Testis (tissue), 3 donors: ENCODE data around the gene ZNRD2. TPM values are rescaled to one million over a fixed set of nuclear protein-coding genes. Genes with fewer than 3 reads are reported as not detected.

Experiments used
- DNase-seq: peaks from one replicate; pipeline ENCODE4 v3.0.0-alpha.2; 2019
- H3K27ac ChIP-seq, 2 donors: fragments of 200-600 bp; sonication (generic); one replicate each; pipeline ENCODE4 v1.5.1; 2019
- H3K27me3 ChIP-seq: fragments of 200-600 bp; sonication (generic); one replicate; pipeline ENCODE4 v1.5.1; 2019
- H3K36me3 ChIP-seq: fragments of 200-600 bp; sonication (generic); one replicate; pipeline ENCODE4 v1.5.1; 2017; ENCODE audit warnings: low read depth; ENCODE audit errors: missing control alignments
- H3K4me1 ChIP-seq: fragments of 200-600 bp; sonication (generic); one replicate; pipeline ENCODE4 v1.5.1; 2019
- H3K4me3 ChIP-seq, 2 donors: fragments of 200-600 bp; sonication (generic); one replicate each; pipeline ENCODE4 v1.5.1; 2017 to 2019
- H3K9me3 ChIP-seq: fragments of 200-600 bp; sonication (generic); one replicate; pipeline ENCODE4 v1.5.1; 2017
- CTCF ChIP-seq, 3 experiments: fragments of 450-650 bp in 2 of 3; fragments of 200-600 bp in 1 of 3; sonication (generic) in 1 of 3; IDR thresholded peaks; one replicate each; pipeline ENCODE4 v1.5.1; 2016 to 2019; ENCODE audit warnings: antibody characterized with exemption in 3 of 3, mild to moderate bottlenecking in 2 of 3, moderate library complexity in 1 of 3
- POLR2A ChIP-seq: fragments of 450-650 bp; IDR thresholded peaks from one replicate; pipeline ENCODE4 v1.6.1; 2017; ENCODE audit warnings: antibody characterized with exemption, mild to moderate bottlenecking, moderate library complexity
- WGBS, 2 donors: methylation state at CpG; one replicate each; pipeline ENCODE4 v1.1.5; 2018; 5-methylcytosine and 5-hydroxymethylcytosine counted together
- intact Hi-C: fragments of 100-400 bp; cut with DNase I; formaldehyde crosslinking; loops from one replicate; pipeline ENCODE4 v1.15.1; 2023; ENCODE audit warnings: low total_unique reads
- polyA plus RNA-seq: library from polyadenylated mRNA; stranded (reverse); fragments of 350-450 nt; fragmentation: Illumina TruSeq; extraction: RNeasy Lipid Tissue Mini Kit (QIAGEN cat#74804); gene quantifications from one replicate; pipeline ENCODE4 v1.2.3, GENCODE V29; 2014; ENCODE audit warnings: low read depth, low replicate concordance; ENCODE audit not compliant: insufficient read depth
- total RNA-seq, 2 donors: library from RNA; depleted of rRNA; stranded (reverse); fragments of >200 nt; gene quantifications; one replicate each; pipeline ENCODE4 v1.2.3, GENCODE V29; 2016

ZNRD2 gene
- total and polyA plus RNA-seq, 3 donors from 2014 or later = 67.7 to 79.6 (median 77.6) TPM

GRCh38 chr11:65557280-65558001, 12.8 kb upstream of the ZNRD2 start:
- Histone ChIP-seq H3K27ac (peak overlapping the region; percentile 85 to 93), H3K9me3 (no peaks in the 10 kb centered on the region), H3K36me3 (no peaks in the 10 kb centered on the region), H3K4me1 (peaks cover 40% of the 10 kb centered on the region), H3K27me3 (no peaks in the 10 kb centered on the region), H3K4me3 (peak overlapping the region; percentile 63 to 67)
- intact Hi-C loops = no loop called here
- WGBS, 2 donors = 2 to 5% methylated on average over 11 to 22 of the region's 47 CpGs
- no peak for DNase-seq
- TF ChIP-seq CTCF (IDR thresholded peaks at IDR 0.05) (no peak), POLR2A (no peak)

GRCh38 chr11:65558002-65558929, 12.0 kb upstream of the ZNRD2 start, which contains the start of gene LTBP3:
LTBP3 (minus strand) TSS chr11:65558359; CDS start chr11:65557959, 400 bp downstream.
- H3K4me1 ChIP-seq = peaks cover 40% of the 10 kb centered on the region
- TF ChIP-seq CTCF (IDR thresholded peaks at IDR 0.05) (no peak), POLR2A (no peak)
- H3K36me3 ChIP-seq = no peaks in the 10 kb centered on the region
- no peaks in the 10 kb centered on the region for H3K27me3 ChIP-seq
- DNase-seq = peak; percentile 76
- intact Hi-C loops = no loop called here
- H3K27ac ChIP-seq = peak within 1 kb of the TSS; percentile 93 to 95
- peak within 1 kb of the TSS; percentile 63 to 67 for H3K4me3 ChIP-seq
- WGBS, 2 donors = 1% methylated on average over 27 to 78 of the region's 79 CpGs
- no peaks in the 10 kb centered on the region for H3K9me3 ChIP-seq

- Histone ChIP-seq H3K4me1 (peaks cover 40% of the 10 kb centered on the region), H3K27ac (peak overlapping the region; percentile 93 to 95), H3K36me3 (no peaks in the 10 kb centered on the region), H3K27me3 (no peaks in the 10 kb centered on the region), H3K9me3 (no peaks in the 10 kb centered on the region), H3K4me3 (peak overlapping the region in 1 of 2 donors; percentile 67)
- no peak for TF ChIP-seq POLR2A
- no peak for TF ChIP-seq CTCF (IDR thresholded peaks at IDR 0.05)
- 6 to 29% methylated on average over 12 to 19 of the region's 19 CpGs for WGBS, 2 donors
- intact Hi-C loops = no loop called here
- DNase-seq = no peak
Measured at GRCh38 chr11:65558930-65559509, 11.3 kb upstream of the ZNRD2 start.

- no peak overlapping the region for H3K4me3 ChIP-seq
- WGBS, 2 donors = 66 to 69% methylated on average over 5 of the region's 5 CpGs
- no peaks in the 10 kb centered on the region for H3K9me3 ChIP-seq
- TF ChIP-seq CTCF (IDR thresholded peaks at IDR 0.05) = no peak
- no peak for TF ChIP-seq POLR2A
- intact Hi-C loops = no loop called here
- H3K4me1 ChIP-seq = peaks cover 40% of the 10 kb centered on the region
- H3K27ac ChIP-seq = peak overlapping the region; percentile 93 to 95
- no peaks in the 10 kb centered on the region for H3K36me3 ChIP-seq
- no peaks in the 10 kb centered on the region for H3K27me3 ChIP-seq
- no peak for DNase-seq
Measured at GRCh38 chr11:65559535-65559934, 10.7 kb upstream of the ZNRD2 start.
